H7 (cell line): ENCODE results near the gene IL10. TPM values are rescaled to one million over a fixed set of nuclear protein-coding genes. Genes with fewer than 3 reads are reported as not detected.
"Not testable (repeated sequence)": the region's sequence is repeated elsewhere in the genome, so short reads cannot be mapped to it uniquely, and the experiment has no call there.

Source experiments
- DNase-seq: peaks from one replicate; pipeline ENCODE4 v3.0.0; 2012
- H3K27me3 ChIP-seq: 2 replicates; pipeline ENCODE4 v1.6.0; 2011; ENCODE audit warnings: mild to moderate bottlenecking, low read length; ENCODE audit not compliant: control insufficient read depth, insufficient read depth
- H3K36me3 ChIP-seq: replicated peaks from 2 replicates; pipeline ENCODE4 v1.5.1; 2011; ENCODE audit warnings: low read length; ENCODE audit not compliant: control insufficient read depth, insufficient read depth
- H3K4me3 ChIP-seq: 2 replicates; pipeline ENCODE4 v1.5.1; 2011; ENCODE audit warnings: low read depth, mild to moderate bottlenecking, control low read depth, low read length, moderate library complexity; ENCODE audit not compliant: insufficient read depth
- total RNA-seq: library from RNA; depleted of rRNA; stranded (reverse); fragments of >200 nt; shearing (Covaris generic); gene quantifications from 2 replicates; pipeline ENCODE4 v1.2.3, GENCODE V29; 2014

Gene IL10
- total RNA-seq, 1 experiment from 2014 or later: not detected

DNA sequence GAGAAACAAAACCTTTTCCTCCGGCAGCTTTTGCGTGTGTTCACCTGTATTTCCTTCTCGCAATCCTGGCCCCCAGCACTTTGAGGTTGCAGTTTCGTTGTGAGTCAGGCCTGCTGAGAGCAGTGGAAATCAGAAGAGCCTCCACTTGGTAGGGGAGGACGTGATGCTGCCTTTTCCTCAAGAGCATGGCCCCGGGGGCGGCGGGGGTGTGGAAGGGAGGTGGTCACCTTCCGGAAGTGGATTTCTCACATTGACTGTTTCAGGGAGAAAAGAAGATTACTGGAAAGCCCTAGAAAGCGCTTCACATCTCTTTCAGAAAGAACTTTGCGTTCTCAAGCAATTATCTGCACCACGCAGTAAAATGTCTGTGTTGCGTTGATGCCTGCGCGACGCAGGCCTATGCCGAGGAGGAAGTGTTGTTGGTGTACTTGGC lies 12.2 kb upstream of the IL10 start:
- DNase-seq: no peak
- Histone ChIP-seq H3K36me3 (no peaks in the 10 kb centered on the region), H3K4me3 (no peak overlapping the region), H3K27me3 (no peaks in the 10 kb centered on the region)

DNA sequence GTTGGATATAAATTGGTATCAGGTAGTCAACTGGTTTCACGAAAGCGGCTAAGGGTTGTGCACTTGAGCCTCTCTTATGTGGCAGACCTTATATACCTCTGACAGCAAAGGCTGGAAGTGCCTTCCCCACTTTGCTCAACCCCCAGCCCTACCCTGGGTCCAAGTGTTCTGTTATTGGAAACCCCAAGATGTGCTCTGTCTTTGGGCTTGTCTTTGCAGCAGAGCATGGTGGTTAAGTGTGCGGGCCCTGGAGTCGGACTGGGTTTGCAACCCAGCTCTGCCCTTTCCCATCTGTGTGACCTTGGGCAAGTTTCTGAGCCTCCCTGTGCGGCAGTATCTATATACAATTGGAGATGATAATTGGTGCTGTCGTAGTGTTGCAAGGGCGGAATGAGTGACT lies 11.2 kb upstream of the IL10 start:
- no peak overlapping the region for H3K4me3 ChIP-seq
- no peaks in the 10 kb centered on the region for H3K27me3 ChIP-seq
- no peak for DNase-seq
- no peaks in the 10 kb centered on the region for H3K36me3 ChIP-seq

DNA sequence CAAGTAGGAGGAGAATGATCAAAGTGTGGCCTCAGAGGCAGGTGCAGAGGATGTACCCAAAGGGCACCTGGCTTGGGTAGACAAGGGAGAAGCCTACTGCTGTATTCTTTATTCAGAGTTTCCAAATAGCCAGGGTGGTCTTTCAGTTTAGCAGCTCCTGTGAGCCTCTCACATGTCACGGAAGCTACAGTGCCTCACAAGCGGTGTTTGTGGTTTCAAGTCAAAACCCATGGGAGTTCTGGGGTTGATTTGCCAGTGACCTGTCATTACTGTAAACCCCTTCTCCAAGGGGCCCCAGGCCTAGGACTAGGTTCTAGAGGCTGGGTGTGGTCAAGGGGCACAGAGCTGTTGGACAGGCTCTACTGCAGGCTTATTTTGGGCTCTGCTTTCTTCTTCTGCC lies 10.2 kb upstream of the IL10 start:
- Histone ChIP-seq H3K36me3 (no peaks in the 10 kb centered on the region), H3K4me3 (no peak overlapping the region), H3K27me3 (no peaks in the 10 kb centered on the region)
- no peak for DNase-seq

DNA sequence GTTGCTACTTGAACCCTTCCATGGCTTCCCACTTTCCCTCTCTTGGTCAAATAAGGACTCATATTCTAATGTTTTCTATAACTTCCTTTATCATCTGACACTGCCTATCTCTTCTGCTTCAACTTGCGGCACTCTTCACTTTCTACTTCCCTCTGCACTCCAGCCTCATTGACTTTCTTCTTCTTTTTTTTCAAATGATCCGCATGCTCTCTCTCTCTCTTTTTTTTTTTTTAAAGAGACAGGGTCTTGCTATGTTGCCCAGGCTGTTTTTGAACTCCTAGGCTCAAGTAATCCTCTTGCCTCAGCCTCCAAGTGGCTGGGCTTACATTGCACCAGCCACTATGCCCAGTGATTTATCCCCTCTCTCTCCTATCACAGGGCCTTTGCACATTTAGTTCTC lies 7.3 kb upstream of the IL10 start:
- Histone ChIP-seq H3K4me3 (no peak overlapping the region), H3K36me3 (no peaks in the 10 kb centered on the region), H3K27me3 (no peaks in the 10 kb centered on the region)
- no peak for DNase-seq

DNA sequence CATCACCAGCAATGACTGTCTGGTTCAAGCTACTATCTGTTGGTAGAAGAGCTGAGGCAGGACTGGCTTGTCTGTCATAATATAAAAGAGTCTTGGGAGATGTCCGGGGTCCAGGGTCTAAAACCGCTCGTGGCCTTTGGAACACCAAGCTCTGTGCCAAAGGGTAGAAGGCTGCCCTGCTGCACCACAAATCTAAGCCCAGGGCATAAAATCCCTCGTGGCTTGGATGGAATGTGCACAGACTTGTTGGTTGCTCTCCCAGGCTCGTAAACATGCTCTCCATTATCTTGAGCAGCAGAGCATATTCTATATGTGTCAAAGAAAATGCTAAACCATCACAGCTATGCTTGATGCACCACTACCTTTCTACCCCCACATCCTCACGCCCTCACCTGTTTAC lies 6.6 kb upstream of the IL10 start:
- H3K27me3 ChIP-seq, DNase-seq, H3K4me3 ChIP-seq, H3K36me3 ChIP-seq: not testable (repeated sequence)

DNA sequence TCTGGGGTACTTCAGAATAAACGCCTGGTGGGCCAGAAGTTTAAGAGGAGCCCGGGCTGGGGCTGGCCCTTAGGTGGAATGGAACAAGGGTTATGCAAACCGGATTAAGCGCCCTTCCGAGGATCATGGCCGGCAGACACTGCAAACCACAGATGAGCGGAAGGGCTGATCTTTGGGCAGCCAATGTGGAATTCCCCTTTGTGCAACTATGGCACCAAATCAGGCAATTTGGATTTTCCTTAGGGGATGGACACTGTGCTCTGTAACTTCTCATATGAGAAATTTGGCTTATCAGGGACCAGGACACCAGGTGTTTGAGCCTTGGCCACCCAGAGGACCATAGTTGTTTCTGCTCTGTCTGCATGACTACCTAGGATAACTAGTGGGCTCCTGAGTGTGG lies 5.7 kb upstream of the IL10 start:
- H3K4me3 ChIP-seq: no peak overlapping the region
- DNase-seq: no peak
- no peaks in the 10 kb centered on the region for H3K27me3 ChIP-seq
- no peaks in the 10 kb centered on the region for H3K36me3 ChIP-seq

DNA sequence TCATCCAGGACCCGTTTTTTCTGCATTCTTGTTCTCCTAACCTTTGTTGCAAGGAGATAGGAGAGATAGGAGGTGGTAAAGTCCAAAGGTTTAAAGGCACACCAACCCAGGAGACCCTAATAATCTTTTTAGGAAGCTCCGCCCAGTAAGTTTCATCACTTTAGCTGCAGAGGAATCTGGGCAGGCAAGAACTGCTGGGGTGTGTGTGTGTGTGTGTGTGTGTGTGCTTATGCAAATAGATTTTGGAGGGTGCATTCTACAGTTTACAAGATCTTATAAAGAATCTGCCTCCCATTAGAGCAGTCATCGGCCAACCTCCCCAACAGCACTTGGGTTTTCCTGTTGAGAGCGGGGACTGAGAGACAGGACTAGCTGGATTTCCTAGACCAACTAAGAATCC lies 3.9 kb upstream of the IL10 start:
- no peaks in the 10 kb centered on the region; the same call in 1 of the 2 replicates for H3K27me3 ChIP-seq
- no peak overlapping the region for H3K4me3 ChIP-seq
- H3K36me3 ChIP-seq: no peaks in the 10 kb centered on the region
- no peak for DNase-seq

DNA sequence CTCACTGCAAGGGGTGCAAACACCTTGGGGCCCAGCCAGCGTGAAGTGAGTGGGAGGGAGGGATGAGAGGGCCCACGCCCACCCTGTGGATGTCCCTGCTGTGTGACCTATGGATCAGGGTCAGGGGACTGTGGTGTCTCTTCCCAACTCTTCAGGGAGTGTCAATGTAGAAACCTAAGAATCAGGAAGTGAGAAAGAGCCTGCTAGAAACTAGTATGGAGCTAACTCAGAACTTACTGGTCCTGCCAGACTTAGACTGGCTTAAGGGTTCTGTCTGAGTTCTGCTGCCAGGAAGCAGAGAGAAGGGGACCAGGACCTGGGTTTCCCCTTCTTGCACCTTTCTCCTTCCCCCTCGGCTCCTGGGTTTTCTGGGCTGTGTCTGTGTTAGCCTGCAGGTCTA lies 1.8 kb upstream of the IL10 start:
- no peaks in the 10 kb centered on the region for H3K36me3 ChIP-seq
- no peaks in the 10 kb centered on the region; the same call in 1 of the 2 replicates for H3K27me3 ChIP-seq
- no peak overlapping the region for H3K4me3 ChIP-seq
- no peak for DNase-seq

DNA sequence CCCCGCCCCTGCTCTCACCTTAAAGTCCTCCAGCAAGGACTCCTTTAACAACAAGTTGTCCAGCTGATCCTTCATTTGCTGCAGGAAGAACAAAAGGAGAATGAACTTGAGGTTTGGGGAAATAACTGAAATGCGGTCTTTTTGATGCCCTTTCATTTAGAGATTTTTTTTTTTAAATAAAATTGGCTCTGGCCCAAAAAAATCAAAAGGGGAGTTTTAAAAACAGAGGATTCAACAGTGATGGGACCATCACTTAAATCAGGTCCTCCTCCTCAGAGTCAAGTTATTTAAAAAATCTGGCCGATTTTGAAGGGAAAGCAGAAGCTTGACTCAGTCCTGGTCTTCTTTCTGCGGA lies 979 bp downstream of the IL10 start:
- H3K27me3 ChIP-seq: no peaks in the 10 kb centered on the region; the same call in 1 of the 2 replicates
- DNase-seq: no peak
- no peaks in the 10 kb centered on the region for H3K36me3 ChIP-seq
- H3K4me3 ChIP-seq: no peak overlapping the region

DNA sequence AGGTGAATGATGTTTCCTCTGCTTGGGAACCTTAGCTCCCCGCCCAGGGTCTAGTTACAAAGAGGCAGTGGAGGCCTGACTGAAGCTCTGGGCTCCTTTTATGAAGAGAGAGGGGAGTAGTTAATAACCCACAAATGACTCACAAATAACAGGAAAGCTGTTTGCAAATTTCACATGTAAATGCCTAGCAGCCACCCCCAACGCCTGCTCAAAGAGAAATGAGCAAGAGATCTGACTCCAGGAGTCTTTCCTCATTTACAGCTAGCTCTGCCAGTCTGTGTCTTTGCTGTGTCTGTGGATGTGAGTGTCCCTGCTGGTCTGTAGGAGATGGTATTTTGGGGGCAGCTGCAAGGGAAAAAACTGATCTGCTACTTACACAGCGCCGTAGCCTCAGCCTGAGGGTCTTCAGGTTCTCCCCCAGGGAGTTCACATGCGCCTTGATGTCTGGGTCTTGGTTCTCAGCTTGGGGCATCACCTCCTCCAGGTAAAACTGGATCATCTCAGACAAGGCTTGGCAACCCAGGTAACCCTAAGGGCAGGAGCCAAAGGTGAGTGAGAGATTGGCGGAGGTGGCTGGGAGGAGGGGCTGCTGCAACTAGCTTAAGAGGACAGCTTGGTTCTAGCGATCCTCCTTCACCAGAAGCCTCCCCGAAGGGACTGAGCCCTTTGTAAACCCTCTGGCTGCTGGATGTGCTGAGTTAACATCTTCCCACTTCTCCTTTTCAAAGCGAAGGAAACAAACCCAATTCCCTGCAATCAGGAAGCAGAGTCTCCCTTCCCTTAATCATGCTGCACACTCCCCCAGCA lies 1.6 kb downstream of the IL10 start, which contains the start of gene IL19:
IL19 (plus strand) TSS at position 243 of the 807 bp plus-strand sequence. CDS start 65,890 bp downstream, outside the sequence.
- no peak within 1 kb of the TSS for H3K4me3 ChIP-seq
- H3K27me3 ChIP-seq: no peaks in the 10 kb centered on the region; the same call in 1 of the 2 replicates
- H3K36me3 ChIP-seq: no peaks in the 10 kb centered on the region
- DNase-seq: no peak

DNA sequence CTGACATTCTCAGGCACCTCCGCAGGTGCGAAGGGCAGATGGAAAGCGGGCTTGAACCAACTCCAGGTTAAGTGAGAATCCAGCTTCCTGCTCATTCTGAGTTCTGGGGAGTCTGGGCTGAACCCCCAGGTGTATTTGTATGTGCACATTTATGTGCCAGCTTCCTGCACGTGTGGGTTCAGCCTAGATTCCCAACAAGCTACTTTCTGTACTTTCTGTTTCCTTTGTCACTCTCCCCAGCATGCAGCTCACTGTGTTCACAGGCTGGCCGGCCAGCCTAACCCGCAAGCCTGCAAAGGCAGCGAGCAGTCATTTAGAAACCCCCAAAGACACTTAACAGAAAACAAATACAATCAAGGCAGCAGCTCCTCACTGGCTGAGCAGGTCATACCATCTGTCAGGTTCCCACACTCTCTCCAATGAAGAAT lies 3.0 kb downstream of the IL10 start:
- Histone ChIP-seq H3K36me3 (no peaks in the 10 kb centered on the region), H3K4me3 (no peak overlapping the region), H3K27me3 (no peaks in the 10 kb centered on the region; the same call in 1 of the 2 replicates)
- DNase-seq: no peak

DNA sequence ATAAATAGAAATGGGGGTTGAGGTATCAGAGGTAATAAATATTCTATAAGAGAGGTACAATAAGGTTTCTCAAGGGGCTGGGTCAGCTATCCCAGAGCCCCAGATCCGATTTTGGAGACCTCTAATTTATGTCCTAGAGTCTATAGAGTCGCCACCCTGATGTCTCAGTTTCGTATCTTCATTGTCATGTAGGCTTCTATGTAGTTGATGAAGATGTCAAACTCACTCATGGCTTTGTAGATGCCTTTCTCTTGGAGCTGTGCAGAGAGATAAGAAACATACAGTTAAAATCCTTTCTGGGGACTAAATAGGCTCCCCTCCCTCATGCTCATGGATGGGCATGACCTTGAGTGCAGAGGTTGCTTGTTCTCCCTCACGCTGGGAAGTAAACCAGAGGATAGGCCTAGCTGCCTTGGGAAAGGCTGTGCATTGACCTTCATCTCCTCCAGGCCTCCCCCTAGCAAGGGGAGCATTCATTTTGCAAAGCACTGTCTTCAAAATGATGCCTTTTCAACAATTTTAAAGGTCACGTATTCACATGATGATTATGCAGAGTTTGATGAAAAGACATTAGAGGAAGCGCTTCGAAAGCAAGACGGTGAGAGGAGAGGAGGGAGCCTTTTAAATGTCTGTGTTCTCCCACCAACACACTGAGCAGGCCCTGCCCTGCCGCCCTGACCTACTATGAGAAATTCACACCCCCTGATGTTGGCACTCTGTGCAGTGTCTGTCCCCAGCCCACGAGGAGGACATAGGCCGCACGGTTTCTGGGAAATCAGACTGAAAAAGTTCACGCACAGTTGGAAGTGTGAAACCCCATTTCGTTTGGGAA lies 3.6 kb downstream of the IL10 start:
- Histone ChIP-seq H3K36me3 (no peaks in the 10 kb centered on the region), H3K27me3 (no peaks in the 10 kb centered on the region; the same call in 1 of the 2 replicates)
- no peak for DNase-seq

DNA sequence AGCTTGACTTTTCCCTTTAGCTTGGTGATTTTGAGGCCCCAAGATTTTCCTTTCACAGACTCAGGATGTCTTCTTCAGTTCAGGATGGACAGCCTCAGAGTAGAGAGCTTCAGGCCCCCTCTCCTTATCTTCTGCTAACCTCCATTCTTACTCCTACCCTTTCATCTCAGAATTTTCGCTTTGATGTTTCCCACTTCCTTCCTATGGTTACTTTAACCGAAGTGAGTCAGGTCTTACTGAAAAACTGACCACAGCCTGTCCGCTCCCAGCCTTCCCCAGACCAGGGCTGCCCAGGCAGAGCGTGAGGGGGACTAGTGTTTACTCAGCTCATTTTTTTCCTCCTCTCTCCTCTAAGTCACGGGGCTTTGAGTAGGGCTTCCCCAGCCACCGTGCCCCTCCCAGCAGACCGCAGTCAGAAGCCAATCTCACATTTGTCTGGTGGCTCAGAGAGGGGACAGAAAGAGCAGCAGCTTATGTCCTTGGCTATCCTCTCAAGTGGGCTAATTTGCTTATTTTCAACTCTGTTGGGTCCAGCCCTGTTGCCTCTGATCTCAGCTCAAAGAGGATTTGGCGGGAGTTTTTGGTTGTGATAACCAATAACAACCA lies 5.9 kb downstream of the IL10 start:
- DNase-seq: no peak
- no peak overlapping the region for H3K4me3 ChIP-seq
- H3K36me3 ChIP-seq: no peaks in the 10 kb centered on the region
- H3K27me3 ChIP-seq: no peaks in the 10 kb centered on the region; the same call in 1 of the 2 replicates

More for the DNA sequence above, 3.6 kb downstream of the IL10 start:
- no peak overlapping the region for H3K4me3 ChIP-seq

DNA sequence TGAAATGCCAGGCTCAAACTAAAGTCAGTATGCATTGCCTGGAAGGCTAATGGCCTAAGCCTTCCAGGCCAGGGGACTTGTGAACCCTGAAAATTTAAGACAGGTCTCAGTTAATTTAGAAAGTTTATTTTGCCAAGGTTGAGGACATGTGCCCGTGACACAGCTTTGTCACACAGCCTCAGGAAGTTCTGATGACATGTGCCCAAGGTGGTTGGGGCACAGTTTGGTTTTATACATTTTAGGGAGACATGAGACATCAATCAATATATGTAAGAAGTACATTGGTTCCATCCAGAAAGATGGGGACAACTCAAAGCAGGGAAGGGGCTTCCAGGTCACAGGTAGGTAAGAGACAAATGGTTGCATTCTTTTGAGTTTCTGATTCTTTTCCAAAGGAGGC lies 6.5 kb downstream of the IL10 start:
- not testable (repeated sequence) for H3K4me3 ChIP-seq, DNase-seq

More for the DNA sequence above, 6.5 kb downstream of the IL10 start:
- not testable (repeated sequence) for H3K27me3 ChIP-seq, H3K36me3 ChIP-seq
